KMS-11 (cell line): ENCODE results near the gene ITGA7.
A peak's percentile ranks its signal among the peaks of the same experiment; 100 is the strongest.

Experiments used
- H2AFZ ChIP-seq: fragments of 200-600 bp; sonication (generic); 2 replicates; pipeline ENCODE4 v1.6.1; 2016; ENCODE audit warnings: antibody characterized with exemption, mixed run types, low read depth
- H3K27ac ChIP-seq: fragments of 200-600 bp; sonication (generic); 2 replicates; pipeline ENCODE4 v1.6.1; 2016; ENCODE audit warnings: mild to moderate bottlenecking, mixed run types
- H3K27me3 ChIP-seq: fragments of 200-600 bp; sonication (generic); 2 replicates; pipeline ENCODE4 v1.6.1; 2017; ENCODE audit warnings: mild to moderate bottlenecking, low read depth, mixed run types, moderate library complexity; ENCODE audit not compliant: insufficient read depth
- H3K36me3 ChIP-seq: fragments of 200-600 bp; sonication (generic); 2 replicates; pipeline ENCODE4 v1.6.1; 2017; ENCODE audit warnings: mild to moderate bottlenecking, mixed run types; ENCODE audit not compliant: insufficient read depth
- H3K4me1 ChIP-seq: fragments of 200-600 bp; sonication (generic); 2 replicates; pipeline ENCODE4 v1.6.1; 2016; ENCODE audit warnings: mild to moderate bottlenecking, low read depth, mixed run types; ENCODE audit not compliant: poor library complexity, severe bottlenecking
- H3K4me2 ChIP-seq: fragments of 200-600 bp; sonication (generic); 2 replicates; pipeline ENCODE4 v1.7.0; 2016; ENCODE audit warnings: mild to moderate bottlenecking, mixed run types
- H3K4me3 ChIP-seq: fragments of 200-600 bp; sonication (generic); IDR thresholded peaks from 2 replicates; pipeline ENCODE4 v1.6.1; 2017; ENCODE audit warnings: low read depth, low read length, mixed read lengths; ENCODE audit not compliant: insufficient read depth
- H3K79me2 ChIP-seq: fragments of 200-600 bp; sonication (generic); 2 replicates; pipeline ENCODE4 v1.6.1; 2016; ENCODE audit warnings: low read depth, mixed run types; ENCODE audit not compliant: insufficient read depth
- H3K9ac ChIP-seq: fragments of 200-600 bp; sonication (generic); 2 replicates; pipeline ENCODE4 v1.6.1; 2016; ENCODE audit warnings: mild to moderate bottlenecking, mixed run types
- H4K20me1 ChIP-seq: fragments of 200-600 bp; sonication (generic); 2 replicates; pipeline ENCODE4 v1.6.1; 2016; ENCODE audit warnings: mild to moderate bottlenecking, mixed run types; ENCODE audit not compliant: insufficient read depth
- CTCF ChIP-seq: fragments of 200-600 bp; sonication (generic); conservative IDR thresholded peaks from 2 replicates; pipeline ENCODE4 v1.6.1; 2017; ENCODE audit warnings: low read depth, mild to moderate bottlenecking, antibody characterized with exemption, low read length, moderate library complexity, mixed read lengths

ITGA7 gene

GRCh38 chr12:55746174-55746912 lies 38.6 kb upstream of the ITGA7 start:
- peaks cover 21% of the 10 kb centered on the region for H3K4me1 ChIP-seq
- H2AFZ ChIP-seq = no peak overlapping the region
- H4K20me1 ChIP-seq = no peaks in the 10 kb centered on the region
- no peaks in the 10 kb centered on the region for H3K36me3 ChIP-seq
- TF ChIP-seq CTCF = no peak
- H3K27me3 ChIP-seq = peaks cover 5% of the 10 kb centered on the region; the same call in 1 of the 2 replicates
- H3K9ac ChIP-seq = no peak overlapping the region
- H3K4me3 ChIP-seq = no peak overlapping the region
- H3K4me2 ChIP-seq = no peak overlapping the region
- H3K79me2 ChIP-seq = no peaks in the 10 kb centered on the region
- no peak overlapping the region for H3K27ac ChIP-seq

DNA sequence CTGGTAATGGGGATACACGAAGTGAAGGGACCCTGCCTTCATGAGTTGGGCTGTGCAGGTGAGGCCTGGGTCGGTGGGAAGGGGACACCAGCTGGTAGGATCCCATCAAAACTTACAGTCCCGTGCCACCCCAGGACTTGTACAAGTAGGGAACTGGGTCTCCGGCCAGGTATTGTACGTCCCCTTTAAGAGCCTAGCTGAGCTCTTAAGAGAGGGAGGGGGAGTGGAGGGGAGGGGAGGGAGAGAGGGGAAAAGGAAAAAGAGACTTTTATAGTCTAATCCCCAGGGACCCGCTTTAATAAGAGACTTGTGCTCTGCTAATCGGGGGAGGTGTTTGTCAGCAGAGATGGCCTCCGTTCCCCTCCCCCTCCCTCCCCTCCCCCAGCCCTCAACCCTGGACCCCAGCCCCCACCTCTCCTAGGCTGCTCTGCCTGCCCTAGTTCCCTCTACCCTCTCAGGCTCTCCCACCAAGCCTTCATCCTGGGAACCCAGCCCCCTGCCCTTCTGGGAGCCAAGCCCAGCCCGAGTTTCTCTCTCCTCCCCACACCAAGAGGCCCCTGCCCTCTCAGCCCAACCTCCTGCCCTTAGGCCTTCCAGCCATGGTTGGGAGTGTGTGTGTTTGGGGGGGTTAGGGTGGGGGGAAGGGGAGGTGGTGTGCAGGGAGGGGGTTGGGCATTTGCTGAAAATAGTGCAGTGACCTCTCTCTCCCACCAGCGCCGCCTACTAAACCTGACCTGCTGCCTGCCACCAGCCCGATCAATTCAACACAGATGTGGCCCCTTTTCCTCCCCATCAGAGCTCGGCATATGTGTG lies 37.9 kb upstream of the ITGA7 start:
- Histone ChIP-seq H3K4me2 (peak overlapping the region; percentile 98; the same call in 1 of the 2 replicates), H3K9ac (no peak overlapping the region), H3K27me3 (peaks cover 5% of the 10 kb centered on the region; the same call in 1 of the 2 replicates), H3K27ac (no peak overlapping the region), H3K36me3 (no peaks in the 10 kb centered on the region), H3K4me1 (peaks cover 27% of the 10 kb centered on the region), H3K4me3 (no peak overlapping the region), H4K20me1 (no peaks in the 10 kb centered on the region), H2AFZ (no peak overlapping the region), H3K79me2 (no peaks in the 10 kb centered on the region)
- no peak for TF ChIP-seq CTCF

DNA sequence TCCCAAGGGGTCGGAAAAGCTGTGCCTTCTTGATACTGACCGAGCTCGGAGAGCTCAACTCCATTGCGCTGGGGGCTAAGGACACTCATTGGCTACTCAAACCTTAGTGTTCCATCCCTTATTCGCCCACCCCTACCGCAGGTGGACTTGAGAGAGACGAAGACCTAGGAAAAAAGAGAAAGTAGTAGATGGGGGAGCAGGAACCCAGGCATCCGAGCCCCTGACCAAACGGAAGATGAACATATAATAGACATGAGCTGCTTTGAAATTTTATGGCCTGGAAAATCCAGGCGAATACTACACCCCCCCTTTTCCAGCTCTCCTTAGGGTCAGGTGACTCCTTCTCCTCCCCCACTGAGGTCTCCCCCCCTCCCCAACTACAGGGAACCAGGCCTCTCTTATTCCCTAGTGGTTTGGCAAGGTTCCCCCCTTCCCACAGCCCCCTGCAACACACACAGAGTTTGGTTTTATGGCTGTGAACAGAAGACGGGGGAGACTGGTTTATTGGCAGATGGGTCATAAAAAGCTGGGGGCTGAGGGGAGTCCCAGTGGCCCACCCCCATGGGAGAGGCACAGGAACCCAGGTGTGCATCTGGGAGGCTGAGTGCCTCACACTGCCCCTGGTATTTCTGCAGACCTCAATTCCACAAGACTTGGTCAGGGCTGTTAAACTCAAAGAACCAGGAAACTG lies 36.8 kb upstream of the ITGA7 start:
- Histone ChIP-seq H3K27ac (no peak overlapping the region), H3K9ac (peak overlapping the region; percentile 57; the same call in 1 of the 2 replicates), H3K4me3 (no peak overlapping the region), H4K20me1 (no peaks in the 10 kb centered on the region), H3K36me3 (no peaks in the 10 kb centered on the region), H3K4me2 (peak overlapping the region; percentile 98), H3K27me3 (peaks cover 5% of the 10 kb centered on the region; the same call in 1 of the 2 replicates), H3K4me1 (peaks cover 29% of the 10 kb centered on the region), H2AFZ (peak overlapping the region; percentile 93; the same call in 1 of the 2 replicates), H3K79me2 (no peaks in the 10 kb centered on the region)
- no peak for TF ChIP-seq CTCF
